Stomach smooth muscle (tissue), 2 donors: ENCODE data around the gene LGALS8.

Source experiments
- H3K27ac ChIP-seq: one replicate; pipeline ENCODE4 v1.7.0; 2013; ENCODE audit warnings: mild to moderate bottlenecking, low read length, inconsistent platforms
- H3K27me3 ChIP-seq, 2 donors: one replicate each; pipeline ENCODE4 v1.7.0; 2013; ENCODE audit warnings: low read length in 2 of 2; ENCODE audit not compliant: insufficient read depth in 2 of 2, control insufficient read depth in 1 of 2
- H3K36me3 ChIP-seq, 2 donors: one replicate each; pipeline ENCODE4 v1.7.0; 2013; ENCODE audit warnings: low read length in 2 of 2; ENCODE audit not compliant: control insufficient read depth in 2 of 2, insufficient read depth in 2 of 2
- H3K4me1 ChIP-seq: one replicate; pipeline ENCODE4 v1.7.0; 2013; ENCODE audit warnings: low read length; ENCODE audit not compliant: control insufficient read depth, insufficient read depth
- H3K4me3 ChIP-seq, 2 donors: one replicate each; pipeline ENCODE4 v1.7.0; 2013; ENCODE audit warnings: low read length in 2 of 2
- H3K9ac ChIP-seq, 2 donors: one replicate each; pipeline ENCODE4 v1.7.0; 2013; ENCODE audit warnings: low read length in 2 of 2, mild to moderate bottlenecking in 1 of 2
- H3K9me3 ChIP-seq, 2 donors: one replicate each; pipeline ENCODE4 v1.7.0; 2013; ENCODE audit warnings: low read length in 2 of 2; ENCODE audit not compliant: control insufficient read depth in 2 of 2
- donor health status: healthy.
- donor health status: Pancreatic carcinoma.

Gene LGALS8

DNA sequence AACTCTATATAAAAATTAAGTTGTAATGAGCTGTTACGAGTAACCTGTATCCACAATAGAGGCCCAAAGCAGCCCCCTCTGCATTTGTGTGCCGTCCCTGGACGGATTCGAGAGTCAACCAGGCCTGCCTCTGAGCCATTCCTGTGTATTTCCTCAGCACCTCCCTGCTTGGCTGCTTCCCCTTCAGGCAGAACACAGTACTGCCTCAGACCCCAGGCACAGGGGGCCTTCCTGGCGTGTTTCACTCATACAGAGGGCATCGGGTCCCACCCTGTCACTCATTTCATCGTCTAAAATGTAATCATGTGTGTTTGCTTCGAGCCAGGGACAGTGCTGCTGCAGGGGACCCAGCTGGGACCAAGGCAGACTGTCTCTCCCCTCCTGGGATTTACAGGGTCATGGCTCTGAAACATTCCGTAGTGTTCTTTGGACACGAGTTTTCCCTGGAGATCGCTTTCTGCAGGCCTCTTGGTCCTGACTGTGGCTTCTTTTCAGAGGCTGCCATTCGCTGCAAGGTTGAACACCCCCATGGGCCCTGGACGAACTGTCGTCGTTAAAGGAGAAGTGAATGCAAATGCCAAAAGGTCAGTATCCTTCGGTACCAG is 19.4 kb downstream of the LGALS8 start:
- Histone ChIP-seq H3K9ac (no peak overlapping the region), H3K4me1 (no peaks in the 10 kb centered on the region), H3K4me3 (no peak overlapping the region), H3K36me3 (peaks cover 65 to 70% of the 10 kb centered on the region in 2 donors), H3K9me3 (no peaks in the 10 kb centered on the region), H3K27ac (no peak overlapping the region), H3K27me3 (no peaks in the 10 kb centered on the region)

DNA sequence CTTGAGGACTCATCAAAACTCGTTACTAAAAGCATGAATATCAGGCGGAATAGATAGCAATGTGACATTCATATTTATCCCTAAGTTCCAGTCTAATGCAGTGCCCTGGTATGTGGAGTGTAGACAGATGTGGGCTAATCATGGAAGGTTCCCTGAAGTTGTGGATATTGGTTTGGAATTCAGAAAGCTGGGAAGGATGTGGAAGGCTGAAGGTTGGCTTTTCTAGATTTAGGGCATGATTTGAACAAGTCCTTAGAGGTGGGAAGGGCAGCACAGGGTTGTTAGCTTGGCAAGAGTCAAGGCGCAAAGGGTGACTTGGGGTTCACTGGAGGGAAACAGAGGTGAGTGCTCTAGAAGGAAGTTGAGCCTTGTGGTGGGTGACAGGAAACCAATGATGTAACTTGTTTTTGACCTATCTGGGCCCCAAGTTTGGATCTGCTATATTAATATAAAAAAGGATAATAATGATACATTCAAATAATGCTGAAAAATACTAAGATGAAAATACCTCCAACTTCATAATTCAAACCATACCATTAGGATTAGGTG is 21.9 kb downstream of the LGALS8 start:
- Histone ChIP-seq H3K4me1 (no peaks in the 10 kb centered on the region), H3K27me3 (no peaks in the 10 kb centered on the region), H3K27ac (no peak overlapping the region), H3K36me3 (peaks cover 66 to 72% of the 10 kb centered on the region in 2 donors), H3K4me3 (no peak overlapping the region), H3K9me3 (no peaks in the 10 kb centered on the region), H3K9ac (no peak overlapping the region)

DNA sequence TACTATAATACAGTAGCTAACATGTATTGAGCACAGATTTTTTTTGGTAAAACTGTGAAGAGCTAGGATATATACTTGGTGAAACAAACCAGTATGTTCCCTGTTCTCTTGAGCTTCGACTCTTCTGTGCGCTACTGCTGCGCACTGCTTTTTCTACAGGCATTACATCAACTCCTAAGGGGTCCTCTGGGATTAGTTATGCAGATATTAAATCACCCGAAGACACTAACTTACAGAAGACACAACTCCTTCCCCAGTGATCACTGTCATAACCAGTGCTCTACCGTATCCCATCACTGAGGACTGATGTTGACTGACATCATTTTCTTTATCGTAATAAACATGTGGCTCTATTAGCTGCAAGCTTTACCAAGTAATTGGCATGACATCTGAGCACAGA is 24.7 kb downstream of the LGALS8 start:
- H3K36me3 ChIP-seq, result peaks cover 67 to 75% of the 10 kb centered on the region in 2 donors

DNA sequence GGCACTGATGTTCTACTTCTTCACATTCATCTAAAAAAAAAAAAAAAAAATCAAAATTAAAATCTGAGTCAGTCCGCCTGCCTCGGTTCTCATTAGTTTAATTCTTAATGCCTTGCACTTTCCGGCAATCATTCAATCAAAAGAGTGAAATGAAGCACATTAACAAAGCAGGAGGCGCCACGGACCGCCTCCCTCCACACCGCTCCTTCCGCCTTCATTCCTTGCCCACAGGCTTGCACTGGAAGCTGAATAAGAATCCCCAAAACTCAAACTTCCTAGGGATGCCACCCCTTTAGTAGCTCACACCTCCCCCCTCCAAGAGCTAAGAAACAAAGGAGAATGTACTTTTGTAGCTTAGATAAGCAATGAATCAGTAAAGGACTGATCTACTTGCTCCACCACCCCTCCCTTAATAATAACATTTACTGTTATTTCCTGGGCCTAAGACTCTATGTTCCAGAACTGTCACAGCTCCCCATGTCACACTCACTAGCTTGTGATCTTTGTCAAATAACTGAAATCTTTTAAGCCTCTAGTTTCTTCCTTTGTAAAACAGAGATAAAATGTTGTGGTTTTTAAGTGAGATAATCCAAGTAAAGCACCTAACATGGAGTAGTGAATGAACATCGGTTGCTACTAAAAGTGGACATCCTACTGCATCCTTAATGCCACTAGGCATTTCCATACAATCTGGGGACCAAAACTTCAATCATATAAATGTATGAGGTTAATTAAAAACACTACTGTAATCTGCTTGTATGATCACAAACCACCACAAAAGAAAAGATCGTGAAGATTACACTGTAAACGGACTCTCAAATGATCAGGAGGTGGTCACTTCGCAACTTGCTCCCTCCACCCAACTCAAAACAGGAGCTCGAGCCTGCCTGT is 27.4 kb downstream of the LGALS8 start:
- Histone ChIP-seq H3K27ac (no peak overlapping the region), H3K9me3 (no peaks in the 10 kb centered on the region), H3K9ac (no peak overlapping the region), H3K4me1 (no peaks in the 10 kb centered on the region), H3K36me3 (peaks cover 73 to 76% of the 10 kb centered on the region in 2 donors), H3K4me3 (no peak overlapping the region), H3K27me3 (no peaks in the 10 kb centered on the region)

More for the DNA sequence above, 24.7 kb downstream of the LGALS8 start:
- Histone ChIP-seq H3K27ac (no peak overlapping the region), H3K4me1 (no peaks in the 10 kb centered on the region), H3K9ac (no peak overlapping the region), H3K4me3 (no peak overlapping the region), H3K27me3 (no peaks in the 10 kb centered on the region), H3K9me3 (no peaks in the 10 kb centered on the region)

DNA sequence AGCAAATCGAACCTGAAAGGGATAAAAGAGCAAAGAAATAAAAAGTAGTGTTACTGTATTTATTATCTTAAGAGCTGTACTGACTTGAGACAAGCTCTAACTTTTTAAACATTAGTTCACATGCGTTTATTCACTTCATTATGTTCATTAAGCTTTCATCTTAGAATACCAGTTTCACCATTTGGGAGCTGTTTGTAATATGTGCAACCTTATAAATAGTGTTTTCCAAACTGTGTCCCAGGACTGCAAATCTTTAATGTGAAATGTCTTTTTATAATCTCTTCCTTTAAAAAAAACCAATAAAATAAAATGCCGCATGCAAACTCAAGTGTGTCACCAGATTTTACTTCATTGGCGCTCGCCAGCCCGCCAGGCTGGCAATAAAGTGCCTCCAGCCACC is 28.3 kb downstream of the LGALS8 start:
- Histone ChIP-seq H3K9ac (no peak overlapping the region), H3K4me1 (no peaks in the 10 kb centered on the region), H3K27ac (no peak overlapping the region), H3K4me3 (no peak overlapping the region), H3K36me3 (peaks cover 71 to 77% of the 10 kb centered on the region in 2 donors), H3K9me3 (no peaks in the 10 kb centered on the region), H3K27me3 (no peaks in the 10 kb centered on the region)

DNA sequence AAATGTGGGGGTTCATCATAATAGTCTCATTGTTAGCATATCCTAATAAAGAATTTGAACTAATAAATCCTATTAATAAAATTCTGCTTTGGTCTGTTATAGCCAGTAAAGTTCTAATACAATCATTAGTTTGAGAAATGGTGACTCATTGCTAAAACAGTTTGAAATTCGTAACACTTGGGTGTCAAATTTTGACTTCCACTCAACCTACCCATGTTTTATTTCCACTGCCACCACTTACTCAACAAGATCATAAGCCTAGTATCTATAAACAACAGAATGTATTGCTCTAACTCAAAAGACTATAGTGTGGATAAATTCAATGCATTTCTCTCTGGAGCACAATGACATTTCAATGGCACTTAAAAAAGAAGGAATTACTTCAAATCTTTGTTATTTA is 29.1 kb downstream of the LGALS8 start:
- Histone ChIP-seq H3K36me3 (peaks cover 72 to 76% of the 10 kb centered on the region in 2 donors), H3K27me3 (no peaks in the 10 kb centered on the region), H3K4me1 (no peaks in the 10 kb centered on the region), H3K9me3 (no peaks in the 10 kb centered on the region), H3K9ac (no peak overlapping the region), H3K4me3 (no peak overlapping the region), H3K27ac (no peak overlapping the region)

DNA sequence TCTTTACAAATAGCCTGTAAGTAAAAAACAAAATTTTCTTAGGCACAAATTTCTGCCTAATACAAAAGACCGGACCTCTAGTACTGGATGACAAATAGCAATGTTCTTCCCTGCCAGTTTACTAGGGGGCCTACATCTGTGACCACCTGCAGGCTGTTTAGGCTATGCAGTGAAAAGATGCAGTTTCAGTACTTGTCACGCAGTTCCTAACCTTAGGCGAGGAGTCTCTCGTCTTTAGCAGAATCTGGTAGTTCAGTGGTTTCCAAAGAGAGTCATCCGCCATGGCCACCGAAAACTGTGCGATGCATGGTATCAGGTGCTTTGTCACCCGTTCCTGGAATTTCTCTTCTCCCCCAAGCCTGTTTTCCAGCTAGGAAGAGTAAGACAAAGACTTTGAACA is 29.6 kb downstream of the LGALS8 start:
- H3K36me3 ChIP-seq, result peaks cover 71 to 75% of the 10 kb centered on the region in 2 donors
- H3K27ac ChIP-seq, result no peak overlapping the region
- no peaks in the 10 kb centered on the region for H3K4me1 ChIP-seq
- no peaks in the 10 kb centered on the region for H3K27me3 ChIP-seq
- no peaks in the 10 kb centered on the region for H3K9me3 ChIP-seq
- H3K9ac ChIP-seq, result no peak overlapping the region
- H3K4me3 ChIP-seq, result no peak overlapping the region

DNA sequence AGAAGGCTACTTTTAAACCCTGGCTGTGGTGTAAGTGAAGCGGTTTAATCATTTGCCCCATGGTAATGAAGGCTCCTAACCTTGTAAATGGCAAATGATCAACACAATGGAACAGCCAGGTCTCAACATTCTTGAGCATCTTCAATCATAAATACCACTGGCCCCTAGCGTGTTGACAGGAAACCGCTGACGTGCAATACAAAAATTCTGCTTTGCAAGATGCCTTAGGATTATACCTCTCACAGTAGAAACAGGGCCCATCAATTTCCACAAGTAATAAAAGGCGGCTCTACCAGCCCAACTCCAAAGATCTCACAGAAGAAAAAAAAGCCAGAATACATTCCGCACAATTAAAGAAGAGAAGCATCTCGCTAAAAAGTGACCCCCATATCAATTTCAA is 32.8 kb downstream of the LGALS8 start:
- Histone ChIP-seq H3K27ac (no peak overlapping the region), H3K4me3 (no peak overlapping the region), H3K9me3 (no peaks in the 10 kb centered on the region), H3K9ac (no peak overlapping the region), H3K27me3 (no peaks in the 10 kb centered on the region), H3K4me1 (no peaks in the 10 kb centered on the region), H3K36me3 (peaks cover 54 to 67% of the 10 kb centered on the region in 2 donors)

DNA sequence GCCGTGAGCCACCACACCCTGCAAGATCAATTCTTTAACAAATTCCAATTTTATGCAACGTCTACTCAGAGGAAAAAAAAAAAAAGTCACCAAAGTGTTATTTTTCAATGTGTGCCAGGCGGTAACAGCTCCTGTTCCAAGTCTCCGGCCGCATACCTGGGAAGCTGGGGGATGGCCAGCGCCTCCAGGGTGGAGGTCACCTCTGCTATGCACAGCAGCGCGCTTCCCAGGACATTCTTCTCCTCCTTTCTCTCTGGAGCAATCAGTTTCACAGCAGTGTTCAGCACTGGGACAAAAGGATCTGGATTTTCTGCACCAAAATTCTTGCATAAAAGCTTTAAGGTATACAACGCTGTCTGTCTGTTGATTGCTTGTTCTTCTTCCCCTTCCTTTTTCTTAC is 34.3 kb downstream of the LGALS8 start:
- H3K27ac ChIP-seq, result no peak overlapping the region
- H3K36me3 ChIP-seq, result peaks cover 44 to 57% of the 10 kb centered on the region in 2 donors
- no peak overlapping the region for H3K9ac ChIP-seq
- H3K4me3 ChIP-seq, result no peak overlapping the region
- no peaks in the 10 kb centered on the region for H3K27me3 ChIP-seq
- no peaks in the 10 kb centered on the region for H3K9me3 ChIP-seq
- no peaks in the 10 kb centered on the region for H3K4me1 ChIP-seq

DNA sequence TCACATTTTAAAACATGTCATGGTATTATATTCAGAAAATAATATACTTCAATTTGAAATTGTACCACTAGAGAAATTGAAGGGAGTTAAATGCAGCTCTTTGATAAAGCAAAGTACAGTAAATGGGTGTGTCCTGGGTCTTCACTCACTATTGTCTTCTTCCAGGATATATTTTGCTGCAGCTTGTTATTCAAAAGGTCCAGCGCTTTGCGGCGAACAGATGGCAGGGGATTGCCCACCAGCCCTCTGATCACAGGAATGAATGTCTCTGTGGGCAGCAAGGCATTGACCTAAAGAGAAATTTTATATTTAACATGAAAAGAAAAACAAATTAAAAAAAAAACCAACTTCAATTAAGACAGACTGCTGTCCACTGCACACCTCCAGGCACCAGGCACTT is 35.1 kb downstream of the LGALS8 start:
- Histone ChIP-seq H3K9ac (no peak overlapping the region), H3K4me3 (no peak overlapping the region), H3K27me3 (no peaks in the 10 kb centered on the region), H3K4me1 (no peaks in the 10 kb centered on the region), H3K9me3 (no peaks in the 10 kb centered on the region), H3K36me3 (peaks cover 38 to 56% of the 10 kb centered on the region in 2 donors), H3K27ac (no peak overlapping the region)
